ENCODE data around the gene IST1. TPM values are rescaled to one million over a fixed set of nuclear protein-coding genes. Genes with fewer than 3 reads are reported as not detected.

The IST1 gene
- total RNA-seq, 1 experiment from 2014 or later: 331 TPM

GRCh38 chr16:71933017-71933416 is 37.7 kb downstream of the IST1 start:
- peaks cover 97% of the 10 kb centered on the region for H3K36me3 Mint-ChIP-seq (ENCODE audit: insufficient read depth, unreplicated experiment)
- H3K27me3 Mint-ChIP-seq (ENCODE audit: insufficient read depth, unreplicated experiment): no peaks in the 10 kb centered on the region

GRCh38 chr16:71933913-71934695 is 38.8 kb downstream of the IST1 start:
- Mint-ChIP-seq H3K9me3 (ENCODE audit: unreplicated experiment) (no peaks in the 10 kb centered on the region), H3K27ac (ENCODE audit: unreplicated experiment) (no peak overlapping the region), H3K4me1 (ENCODE audit: low read depth, unreplicated experiment) (peaks cover 11% of the 10 kb centered on the region), H3K4me3 (ENCODE audit: unreplicated experiment) (no peak overlapping the region), H3K36me3 (ENCODE audit: insufficient read depth, unreplicated experiment) (peaks cover 86% of the 10 kb centered on the region), H3K27me3 (ENCODE audit: insufficient read depth, unreplicated experiment) (no peaks in the 10 kb centered on the region)
- intact Hi-C loops (cut with micrococcal nuclease; ENCODE audit: unreplicated experiment): no loop called here
- H3K4me3 ChIP-seq (ENCODE audit: low read depth, low read length): no peak overlapping the region
- no peaks in the 10 kb centered on the region for H3K27me3 ChIP-seq (replicated peaks; ENCODE audit: control insufficient read depth, insufficient read depth, low read length)
- H3K4me1 ChIP-seq: 0 out of 2 replicates have a peak, but pooled peaks cover 3% of the 10 kb centered on the region
- H3K9me3 ChIP-seq: no peaks in the 10 kb centered on the region; the same call in 1 of the 2 replicates
- TF ChIP-seq CTCF (IDR thresholded peaks at IDR 0.05; ENCODE audit: insufficient read depth in 1 of 2, low read depth in 1 of 2, low read length in 1 of 2, severe bottlenecking in 1 of 2, unreplicated experiment in 1 of 2): no peak
- ChIA-PET CTCF (no interaction called here), POLR2A (no interaction called here)
- no peak for DNase-seq
- BruUV-seq (replicated peaks): no TSS peak
- peaks cover 8% of the 10 kb centered on the region for H3K36me3 ChIP-seq (ENCODE audit: control insufficient read depth, insufficient read depth, low read length)

More at GRCh38 chr16:71933017-71933416, 37.7 kb downstream of the IST1 start:
- Histone ChIP-seq H3K4me1 (0 out of 2 replicates have a peak, but pooled peaks cover 8% of the 10 kb centered on the region), H3K9me3 (no peaks in the 10 kb centered on the region; the same call in 1 of the 2 replicates), H3K4me3 (ENCODE audit: low read depth, low read length) (no peak overlapping the region), H3K27me3 (replicated peaks; ENCODE audit: control insufficient read depth, insufficient read depth, low read length) (no peaks in the 10 kb centered on the region), H3K36me3 (ENCODE audit: control insufficient read depth, insufficient read depth, low read length) (peaks cover 9% of the 10 kb centered on the region)
- intact Hi-C loops (cut with micrococcal nuclease; ENCODE audit: unreplicated experiment): no loop called here
- CTCF ChIA-PET: no interaction called here
- BruUV-seq (replicated peaks): no TSS peak
- H3K9me3 Mint-ChIP-seq (ENCODE audit: unreplicated experiment): no peaks in the 10 kb centered on the region
- H3K4me3 Mint-ChIP-seq (ENCODE audit: unreplicated experiment): no peak overlapping the region
- POLR2A ChIA-PET: no interaction called here
- H3K27ac Mint-ChIP-seq (ENCODE audit: unreplicated experiment): no peak overlapping the region
- no peak for DNase-seq
- peaks cover 14% of the 10 kb centered on the region for H3K4me1 Mint-ChIP-seq (ENCODE audit: low read depth, unreplicated experiment)
- no peak for TF ChIP-seq CTCF (IDR thresholded peaks at IDR 0.05; ENCODE audit: insufficient read depth in 1 of 2, low read depth in 1 of 2, low read length in 1 of 2, severe bottlenecking in 1 of 2, unreplicated experiment in 1 of 2)

GRCh38 chr16:71937868-71938510 is 42.7 kb downstream of the IST1 start:
- Histone ChIP-seq H3K4me3 (ENCODE audit: low read depth, low read length) (no peak overlapping the region), H3K4me1 (no peaks in the 10 kb centered on the region), H3K27me3 (replicated peaks; ENCODE audit: control insufficient read depth, insufficient read depth, low read length) (no peaks in the 10 kb centered on the region), H3K36me3 (ENCODE audit: control insufficient read depth, insufficient read depth, low read length) (peaks cover 6% of the 10 kb centered on the region; the same call in 1 of the 2 replicates), H3K9me3 (no peaks in the 10 kb centered on the region; the same call in 1 of the 2 replicates)
- H3K4me3 Mint-ChIP-seq (ENCODE audit: unreplicated experiment): no peak overlapping the region
- H3K36me3 Mint-ChIP-seq (ENCODE audit: insufficient read depth, unreplicated experiment): peaks cover 47% of the 10 kb centered on the region
- H3K9me3 Mint-ChIP-seq (ENCODE audit: unreplicated experiment): no peaks in the 10 kb centered on the region
- no peaks in the 10 kb centered on the region for H3K4me1 Mint-ChIP-seq (ENCODE audit: low read depth, unreplicated experiment)
- no peak overlapping the region for H3K27ac Mint-ChIP-seq (ENCODE audit: unreplicated experiment)
- intact Hi-C loops (cut with micrococcal nuclease; ENCODE audit: unreplicated experiment): no loop called here
- TF ChIP-seq CTCF (IDR thresholded peaks at IDR 0.05; ENCODE audit: insufficient read depth in 1 of 2, low read depth in 1 of 2, low read length in 1 of 2, severe bottlenecking in 1 of 2, unreplicated experiment in 1 of 2): no peak
- ChIA-PET POLR2A (no interaction called here), CTCF (interaction anchor here (1.6 kb wide), 1 partner anchor 23 kb away, joined by 5 read pairs; no protein-coding TSS in a partner anchor)
- no TSS peak for BruUV-seq (replicated peaks)
- H3K27me3 Mint-ChIP-seq (ENCODE audit: insufficient read depth, unreplicated experiment): no peaks in the 10 kb centered on the region
- no peak for DNase-seq

Data from Caco-2 (cell line).